ENCODE results near the gene LARP1.

- no peak for TF ChIP-seq CTCF (IDR thresholded peaks at IDR 0.05)
- no peak for TF ChIP-seq POLR2AphosphoS5 (IDR thresholded peaks at IDR 0.05)
These were observed 14.7 kb upstream of the LARP1 start for GRCh38 chr5:154740483-154740882.

All from esophagus muscularis mucosa (tissue), 3 donors.